GM19438 (cell line): ENCODE data around the gene ZFHX3.

Experiments
- ATAC-seq: cut with Tn5 transposase; IDR thresholded peaks from one replicate; pipeline ENCODE4 v1.9.1; 2021; ENCODE audit warnings: low read depth; ENCODE audit not compliant: unreplicated experiment

Gene ZFHX3

DNA sequence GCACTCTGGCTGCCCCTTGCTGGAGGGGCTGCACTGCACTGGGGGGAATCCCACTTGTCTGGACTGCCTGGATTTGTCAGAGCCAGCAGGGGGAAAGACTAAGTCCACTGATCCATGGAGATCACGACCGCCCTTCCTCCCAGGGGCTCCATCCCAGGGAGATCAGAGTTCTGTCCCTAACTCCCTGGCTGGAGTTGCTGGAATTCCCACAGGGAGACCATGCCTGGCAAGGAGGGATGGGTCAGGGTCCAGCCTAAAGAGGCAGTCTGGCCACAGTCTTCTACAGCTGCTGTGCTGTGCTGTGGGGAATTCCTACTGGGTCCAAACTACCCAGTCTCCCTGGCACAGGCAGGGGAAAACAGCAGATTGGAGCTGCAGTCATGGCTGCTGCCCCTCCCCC lies 311.9 kb downstream of the ZFHX3 start:
- ATAC-seq: no peak
